K562 (cell line): ENCODE measurements around the gene TNNT3. TPM values are rescaled to one million over a fixed set of nuclear protein-coding genes. Genes with fewer than 3 reads are reported as not detected.

Experiments used
- ATAC-seq: fragments of 200-7000 bp; cut with Tn5 transposase; 3 replicates; pipeline ENCODE4 v1.9.1; 2020; ENCODE audit warnings: moderate library complexity
- BruUV-seq: library from RNA; stranded (reverse); fragments of 400-500 nt; replicated peaks from 2 replicates; lab custom pipeline; 2021; lab: Mats Ljungman, UMichigan
- CTCF ChIA-PET: fragments of 300-600 bp; formaldehyde crosslinking; extraction: SDS; loops from one replicate; lab custom pipeline; 2021; ENCODE audit warnings: low intra/inter-chr PET ratio; lab: Yijun Ruan, JAX
- POLR2A ChIA-PET: fragments of 300-600, 350-650 bp; sonication (Branson Sonifier 250); formaldehyde crosslinking; extraction: SDS; loops from one replicate; lab custom pipeline; 2021; ENCODE audit warnings: antibody characterized with exemption, inconsistent platforms; lab: Yijun Ruan, JAX
- DNase-seq, 4 experiments: peaks; one replicate each; pipeline versions ENCODE4 v3.0.0 to v3.0.0-alpha.2; 2011 to 2018; ENCODE audit warnings: low spot score in 3 of 4, mixed read lengths in 3 of 4; ENCODE audit errors: extremely low read depth in 1 of 4
- FAIRE-seq: peaks from 2 replicates; lab custom pipeline; 2011; peaks lifted over from hg19 to GRCh38; lab: Jason Lieb, UNC
- H2AFZ ChIP-seq: 2 replicates; pipeline ENCODE4 v1.6.0; 2011; ENCODE audit warnings: low read depth, low read length, control low read depth, inconsistent platforms
- H3K27ac ChIP-seq: fragments of 200-600 bp; 3 replicates; pipeline ENCODE4 v1.8.0; 2011; ENCODE audit warnings: low read depth, mild to moderate bottlenecking, control low read depth, inconsistent platforms, low read length, moderate library complexity, mixed read lengths; ENCODE audit errors: extremely low read depth
- H3K27me3 ChIP-seq, 2 experiments: fragments of 300-600 bp in 1 of 2; 2 replicates in 1 of 2; 3 replicates in 1 of 2; pipeline versions ENCODE4 v1.6.0 to v1.8.0; 2011; ENCODE audit warnings: inconsistent platforms in 2 of 2, low read length in 2 of 2, mild to moderate bottlenecking in 1 of 2, mixed read lengths in 1 of 2, moderate library complexity in 1 of 2; ENCODE audit not compliant: control insufficient read depth in 2 of 2, insufficient read depth in 2 of 2
- H3K36me3 ChIP-seq: fragments of 300-600 bp; 3 replicates; pipeline ENCODE4 v1.8.0; 2011; ENCODE audit warnings: mild to moderate bottlenecking, low read length, inconsistent platforms; ENCODE audit not compliant: control insufficient read depth, insufficient read depth
- H3K4me1 ChIP-seq, 2 experiments: fragments of 200-600 bp in 1 of 2; replicated peaks in 1 of 2; 2 replicates in 1 of 2; 3 replicates in 1 of 2; pipeline versions ENCODE4 v1.5.1 to v1.8.0; 2011; ENCODE audit warnings: inconsistent platforms in 2 of 2, low read length in 2 of 2, mild to moderate bottlenecking in 1 of 2, mixed read lengths in 1 of 2, moderate library complexity in 1 of 2; ENCODE audit not compliant: control insufficient read depth in 2 of 2, insufficient read depth in 2 of 2
- H3K4me2 ChIP-seq: 2 replicates; pipeline ENCODE4 v1.6.1; 2011; ENCODE audit warnings: low read length, control low read depth, inconsistent platforms, mixed read lengths; ENCODE audit not compliant: insufficient read depth
- H3K4me3 ChIP-seq: fragments of 200-600 bp; sonication (generic), shearing (Covaris generic); 2 replicates; pipeline ENCODE4 v1.5.1; 2016; ENCODE audit warnings: control low read depth, inconsistent platforms
- H3K79me2 ChIP-seq: fragments of 200-600 bp; 3 replicates; pipeline ENCODE4 v1.8.0; 2011; ENCODE audit warnings: low read length, inconsistent platforms; ENCODE audit not compliant: control insufficient read depth, insufficient read depth
- H3K9ac ChIP-seq, 2 experiments: 2 replicates each; pipeline versions ENCODE4 v1.6.0 to v1.6.1; 2011; ENCODE audit warnings: low read depth in 2 of 2, low read length in 2 of 2, control low read depth in 1 of 2, inconsistent platforms in 1 of 2, mild to moderate bottlenecking in 1 of 2, mixed read lengths in 1 of 2; ENCODE audit not compliant: insufficient read depth in 1 of 2
- H3K9me1 ChIP-seq: one replicate; pipeline ENCODE4 v1.6.0; 2011; ENCODE audit warnings: inconsistent platforms, mild to moderate bottlenecking, low read length, moderate library complexity; ENCODE audit not compliant: control insufficient read depth, insufficient read depth
- H3K9me3 ChIP-seq: replicated peaks from 2 replicates; pipeline ENCODE4 v1.5.1; 2011; ENCODE audit warnings: low read depth, low read length, inconsistent platforms; ENCODE audit not compliant: control insufficient read depth, insufficient read depth
- H4K20me1 ChIP-seq: replicated peaks from 2 replicates; pipeline ENCODE4 v1.6.1; 2011; ENCODE audit warnings: low read length, inconsistent platforms, mixed read lengths; ENCODE audit not compliant: control insufficient read depth, insufficient read depth
- ATF4 ChIP-seq: fragments of 450-650 bp; formaldehyde crosslinking; IDR thresholded peaks from 2 replicates; pipeline ENCODE4 v1.4.0; 2022; ENCODE audit warnings: mild to moderate bottlenecking, moderate library complexity
- HDAC1 ChIP-seq, 2 experiments: fragments of 450-650 bp; IDR thresholded peaks; 2 replicates each; pipeline ENCODE4 v1.6.1; 2016 to 2017; ENCODE audit warnings: inconsistent platforms in 1 of 2, mild to moderate bottlenecking in 1 of 2, moderate library complexity in 1 of 2
- KLF10 ChIP-seq: fragments of 250-450 bp; sonication (Bioruptor Pico); IDR thresholded peaks from 2 replicates; pipeline ENCODE4 v1.6.1; 2021; ENCODE audit warnings: matching md5 sums
- NR4A1 ChIP-seq, 2 experiments: fragments of 250-450 bp in 1 of 2; fragments of 450-650 bp in 1 of 2; sonication (Bioruptor Pico) in 1 of 2; IDR thresholded peaks; 2 replicates each; pipeline versions ENCODE4 v1.4.0 to v1.6.1; 2016 to 2020; ENCODE audit warnings: mild to moderate bottlenecking in 2 of 2, missing compliant biosample characterization in 1 of 2, missing genetic modification characterization in 1 of 2, moderate library complexity in 1 of 2
- ZC3H8 ChIP-seq: fragments of 450-650 bp; IDR thresholded peaks from 2 replicates; pipeline ENCODE4 v1.6.1; 2017
- ZNF121 ChIP-seq: sonication (generic); formaldehyde crosslinking; conservative IDR thresholded peaks from 2 replicates; pipeline ENCODE4 v1.8.0; 2022; ENCODE audit warnings: missing genetic modification reagents
- ZNF311 ChIP-seq: fragments of 250-450 bp; sonication (Bioruptor Pico); IDR thresholded peaks from 2 replicates; pipeline ENCODE4 v1.4.0; 2020; ENCODE audit warnings: mild to moderate bottlenecking, moderate library complexity
- ZNF347 ChIP-seq: fragments of 450-650 bp; formaldehyde crosslinking; IDR thresholded peaks from 2 replicates; pipeline ENCODE4 v1.4.0; 2020; ENCODE audit warnings: low read depth, mild to moderate bottlenecking, moderate library complexity
- ZNF77 ChIP-seq: fragments of 250-450 bp; sonication (Bioruptor Pico); IDR thresholded peaks from 2 replicates; pipeline ENCODE4 v1.5.0; 2020
- whole genome bisulfite sequencing: fragments of 100-300 bp; shearing (Covaris generic); methylation state at CpG from one replicate; pipeline ENCODE4 v1.1.6; 2016; ENCODE audit warnings: low coverage, mixed read lengths; ENCODE audit not compliant: insufficient coverage; ENCODE audit errors: missing lambda C conversion rate; 5-methylcytosine and 5-hydroxymethylcytosine counted together
- in situ Hi-C: fragments of 300-500 bp; cut with MboI; formaldehyde crosslinking; loops from 4 replicates; pipeline ENCODE4 v1.15.0; 2018; ENCODE audit warnings: inconsistent platforms, mixed read lengths
- intact Hi-C: fragments of 100-400 bp; cut with micrococcal nuclease; formaldehyde crosslinking; loops from 2 replicates; pipeline ENCODE4 v1.14.2; 2022
- polyA plus RNA-seq, 8 experiments: library from polyadenylated mRNA; depleted of rRNA in 4 of 8; stranded (reverse) in 5 of 8; unstranded in 3 of 8; fragments of >200 nt; fragmentation: Nextera tagmentation in 2 of 8; fragmentation: Illumina TruSeq in 1 of 8; extraction: Ambion mirVana in 2 of 8; extraction: Trizol in 1 of 8; gene quantifications; 2 replicates each; pipeline versions ENCODE4 v1.2.1 to v1.2.3, GENCODE V29; 2011 to 2014; ENCODE audit warnings: inconsistent platforms in 1 of 8, missing spikeins in 1 of 8
- total RNA-seq, 7 experiments: library from RNA; depleted of rRNA in 6 of 7; stranded (reverse); fragments of >200 nt in 6 of 7; fragmentation: Illumina TruSeq in 2 of 7; extraction: Trizol in 2 of 7; gene quantifications; 2 replicates each; pipeline versions ENCODE4 v1.2.1 to v1.2.3, GENCODE V29; 2011 to 2021; ENCODE audit warnings: low replicate concordance in 1 of 7

Gene TNNT3
- total and polyA plus RNA-seq, 9 of the 15 experiments (the other 6 are each of a cell fraction or from before 2014, with no cell fraction given) = 0.10 TPM; not detected in 8

GRCh38 chr11:1982873-1983600 is 63.5 kb downstream of the TNNT3 start:
- ATAC-seq (no peak), DNase-seq (no peak), FAIRE-seq (no peak)
- H2AFZ ChIP-seq = no peak overlapping the region
- H3K4me1 ChIP-seq = no peaks in the 10 kb centered on the region
- ChIA-PET CTCF (no interaction called here), POLR2A (no interaction called here)
- no peak overlapping the region for H3K27ac ChIP-seq
- no peaks in the 10 kb centered on the region for H3K27me3 ChIP-seq
- no peak overlapping the region for H3K4me2 ChIP-seq
- no peaks in the 10 kb centered on the region for H3K9me1 ChIP-seq
- H3K9me3 ChIP-seq = no peaks in the 10 kb centered on the region
- no CpG with 5 or more reads among the region's 26 CpGs for WGBS
- in situ Hi-C loops = no loop called here
- BruUV-seq = no TSS peak
- no peak overlapping the region for H3K4me3 ChIP-seq
- intact Hi-C loops = no loop called here
- H3K9ac ChIP-seq = no peak overlapping the region
- no peaks in the 10 kb centered on the region for H4K20me1 ChIP-seq
- H3K79me2 ChIP-seq = no peaks in the 10 kb centered on the region
- TF ChIP-seq ZNF347 (no peak), ZNF121 (CRISPR knock-in tag) (no peak), HDAC1 (IDR thresholded peaks at IDR 0.05) (no peak), KLF10 (CRISPR knock-in tag) (no peak), ZC3H8 (no peak)
- no peaks in the 10 kb centered on the region for H3K36me3 ChIP-seq

GRCh38 chr11:1983601-1983961 is 64.1 kb downstream of the TNNT3 start:
- no peak for DNase-seq
- Histone ChIP-seq H2AFZ (no peak overlapping the region), H3K9me1 (no peaks in the 10 kb centered on the region), H3K36me3 (no peaks in the 10 kb centered on the region), H3K27me3 (no peaks in the 10 kb centered on the region), H3K4me1 (no peaks in the 10 kb centered on the region), H3K9me3 (no peaks in the 10 kb centered on the region), H3K4me2 (no peak overlapping the region), H3K79me2 (no peaks in the 10 kb centered on the region), H4K20me1 (no peaks in the 10 kb centered on the region), H3K9ac (no peak overlapping the region), H3K27ac (no peak overlapping the region), H3K4me3 (no peak overlapping the region)
- WGBS = no CpG with 5 or more reads among the region's 12 CpGs
- in situ Hi-C loops = no loop called here
- intact Hi-C loops = no loop called here
- ChIA-PET CTCF (no interaction called here), POLR2A (interaction anchor here (0.6 kb wide), 1 partner anchor 24 kb away, joined by 3 read pairs; no protein-coding TSS in a partner anchor)
- ATAC-seq = no peak
- no peak for FAIRE-seq
- BruUV-seq = no TSS peak
- TF ChIP-seq ZNF311 (CRISPR knock-in tag) (no peak), ZNF77 (CRISPR knock-in tag) (no peak), NR4A1 (CRISPR knock-in tag; IDR thresholded peaks at IDR 0.05) (no peak), NR4A1 (tag; IDR thresholded peaks at IDR 0.05) (no peak), ATF4 (CRISPR knock-in tag) (no peak)
